Fibroblast of pulmonary artery (primary cell): ENCODE results near the gene OTX1.
A peak's percentile ranks its signal among the peaks of the same experiment; 100 is the strongest.
"Not testable (repeated sequence)": the region's sequence is repeated elsewhere in the genome, so short reads cannot be mapped to it uniquely, and the experiment has no call there.

Experiments used
- DNase-seq: peaks from one replicate; pipeline ENCODE4 v3.0.0-alpha.2; 2010; ENCODE audit warnings: low read depth
- H3K4me3 ChIP-seq: replicated peaks from 2 replicates; pipeline ENCODE4 v1.5.1; 2011; ENCODE audit warnings: low read depth, mild to moderate bottlenecking, control low read depth, low read length, moderate library complexity
- CTCF ChIP-seq: IDR thresholded peaks from 2 replicates; pipeline ENCODE4 v1.5.1; 2011; ENCODE audit warnings: mild to moderate bottlenecking, control low read depth, low read length, inconsistent platforms; ENCODE audit errors: missing control alignments

Gene OTX1

GRCh38 chr2:63066838-63067237 lies 16.2 kb downstream of the OTX1 start:
- no peak for TF ChIP-seq CTCF
- no peak for DNase-seq
- no peak overlapping the region for H3K4me3 ChIP-seq

GRCh38 chr2:63071664-63072063 lies 21.0 kb downstream of the OTX1 start:
- no peak for TF ChIP-seq CTCF
- DNase-seq: no peak
- H3K4me3 ChIP-seq: no peak overlapping the region

- no peak for DNase-seq
- TF ChIP-seq CTCF: no peak
- no peak overlapping the region for H3K4me3 ChIP-seq
These were observed 23.4 kb downstream of the OTX1 start for GRCh38 chr2:63073994-63074393.

GRCh38 chr2:63074399-63074798 lies 23.8 kb downstream of the OTX1 start:
- not testable (repeated sequence) for DNase-seq, H3K4me3 ChIP-seq

GRCh38 chr2:63078852-63079606 lies 28.4 kb downstream of the OTX1 start:
- TF ChIP-seq CTCF: peak; percentile 45
- DNase-seq: no peak
- no peak overlapping the region for H3K4me3 ChIP-seq

- no peak for DNase-seq
- no peak overlapping the region for H3K4me3 ChIP-seq
- no peak for TF ChIP-seq CTCF
These were observed 30.8 kb downstream of the OTX1 start for GRCh38 chr2:63081404-63081803.

GRCh38 chr2:63086687-63087086 lies 36.1 kb downstream of the OTX1 start:
- no peak for TF ChIP-seq CTCF
- no peak overlapping the region for H3K4me3 ChIP-seq
- no peak for DNase-seq
